ENCODE data around the gene CSNK1G1.

- no peak for TF ChIP-seq EZH2 (IDR thresholded peaks at IDR 0.05; ENCODE audit: low read depth, low read length, severe bottlenecking)
- TF ChIP-seq RAD21 (IDR thresholded peaks at IDR 0.05 in 1 of 2, conservative IDR thresholded peaks at IDR 0.05 in 1 of 2; ENCODE audit: low read depth in 2 of 2, low read length in 2 of 2): no peak
- TF ChIP-seq POLR2A (IDR thresholded peaks at IDR 0.05; ENCODE audit: control extremely low read depth in 1 of 2, low read depth in 2 of 2, low read length in 2 of 2): no peak
- no peak for TF ChIP-seq SUZ12 (IDR thresholded peaks at IDR 0.05; ENCODE audit: low read length)
- TF ChIP-seq EP300 (IDR thresholded peaks at IDR 0.05; ENCODE audit: borderline replicate concordance in 1 of 2, low read depth in 2 of 2, low read length in 2 of 2): no peak
- no peak for TF ChIP-seq TAF1 (IDR thresholded peaks at IDR 0.05; ENCODE audit: low read depth, low read length)
- TF ChIP-seq USF2 (IDR thresholded peaks at IDR 0.05; ENCODE audit: low read length): no peak
- no peak for TF ChIP-seq CTCF (IDR thresholded peaks at IDR 0.05; ENCODE audit: control extremely low read depth in 1 of 3, insufficient read depth in 1 of 3, low read depth in 1 of 3, low read length in 3 of 3)
- TF ChIP-seq SRF (IDR thresholded peaks at IDR 0.05; ENCODE audit: low read depth, low read length): no peak
- TF ChIP-seq SAP30 (IDR thresholded peaks at IDR 0.05; ENCODE audit: insufficient read depth, insufficient replicate concordance, low read length): no peak
- no peak for TF ChIP-seq CBX8 (IDR thresholded peaks at IDR 0.05; ENCODE audit: borderline replicate concordance, low read depth, low read length)
Observed at GRCh38 chr15:64146520-64146884, 209.5 kb downstream of the CSNK1G1 start.
